Ascending aorta (tissue), 2 donors: ENCODE results near the gene TBK1. TPM values are rescaled to one million over a fixed set of nuclear protein-coding genes. Genes with fewer than 3 reads are reported as not detected.

Experiments used
- DNase-seq, 2 donors: peaks; one replicate each; pipeline ENCODE4 v3.0.0-alpha.2; 2019; ENCODE audit warnings: low spot score in 2 of 2
- H3K27ac ChIP-seq, 2 donors: fragments of 200-600 bp; sonication (generic); one replicate each; pipeline ENCODE4 v1.5.1; 2016 to 2017; ENCODE audit warnings: mild to moderate bottlenecking in 1 of 2
- H3K27me3 ChIP-seq: fragments of 200-600 bp; sonication (generic); one replicate; pipeline ENCODE4 v1.5.1; 2017
- H3K36me3 ChIP-seq, 2 donors: fragments of 200-600 bp; sonication (generic); one replicate each; pipeline ENCODE4 v1.5.1; 2016
- H3K4me1 ChIP-seq, 2 donors: fragments of 200-600 bp; sonication (generic); one replicate each; pipeline ENCODE4 v1.5.1; 2016 to 2017; ENCODE audit warnings: mild to moderate bottlenecking in 1 of 2
- H3K4me3 ChIP-seq, 2 donors: fragments of 200-600 bp; sonication (generic); one replicate each; pipeline ENCODE4 v1.5.1; 2016 to 2017; ENCODE audit warnings: mild to moderate bottlenecking in 1 of 2
- H3K9me3 ChIP-seq, 2 donors: fragments of 200-600 bp; sonication (generic); one replicate each; pipeline ENCODE4 v1.5.1; 2016
- intact Hi-C: fragments of 100-400 bp; cut with DNase I; formaldehyde crosslinking; loops from one replicate; pipeline ENCODE4 v1.15.1; 2023
- total RNA-seq: library from RNA; depleted of rRNA; stranded (reverse); fragments of >200 nt; gene quantifications from one replicate; pipeline ENCODE4 v1.1.0, GENCODE V29; 2016
- TF ChIP-seq, protein P1 (sequence below), 3 experiments: fragments of 200-600 bp in 2 of 3; fragments of 450-650 bp in 1 of 3; sonication (generic) in 2 of 3; IDR thresholded peaks; one replicate each; pipeline ENCODE4 v1.5.1; 2016 to 2019; ENCODE audit warnings: antibody characterized with exemption in 3 of 3, mild to moderate bottlenecking in 1 of 3, moderate library complexity in 1 of 3

Gene TBK1
- total RNA-seq, 1 donor from 2014 or later = 3.9 TPM

GRCh38 chr12:64452559-64453329, 824 bp downstream of the TBK1 start:
- TF ChIP-seq, protein P1, sequence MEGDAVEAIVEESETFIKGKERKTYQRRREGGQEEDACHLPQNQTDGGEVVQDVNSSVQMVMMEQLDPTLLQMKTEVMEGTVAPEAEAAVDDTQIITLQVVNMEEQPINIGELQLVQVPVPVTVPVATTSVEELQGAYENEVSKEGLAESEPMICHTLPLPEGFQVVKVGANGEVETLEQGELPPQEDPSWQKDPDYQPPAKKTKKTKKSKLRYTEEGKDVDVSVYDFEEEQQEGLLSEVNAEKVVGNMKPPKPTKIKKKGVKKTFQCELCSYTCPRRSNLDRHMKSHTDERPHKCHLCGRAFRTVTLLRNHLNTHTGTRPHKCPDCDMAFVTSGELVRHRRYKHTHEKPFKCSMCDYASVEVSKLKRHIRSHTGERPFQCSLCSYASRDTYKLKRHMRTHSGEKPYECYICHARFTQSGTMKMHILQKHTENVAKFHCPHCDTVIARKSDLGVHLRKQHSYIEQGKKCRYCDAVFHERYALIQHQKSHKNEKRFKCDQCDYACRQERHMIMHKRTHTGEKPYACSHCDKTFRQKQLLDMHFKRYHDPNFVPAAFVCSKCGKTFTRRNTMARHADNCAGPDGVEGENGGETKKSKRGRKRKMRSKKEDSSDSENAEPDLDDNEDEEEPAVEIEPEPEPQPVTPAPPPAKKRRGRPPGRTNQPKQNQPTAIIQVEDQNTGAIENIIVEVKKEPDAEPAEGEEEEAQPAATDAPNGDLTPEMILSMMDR (IDR thresholded peaks at IDR 0.05) = no peak
- Histone ChIP-seq H3K36me3 (peaks cover 1 to 9% of the 10 kb centered on the region in 2 donors), H3K27ac (peak overlapping the region; percentile 99), H3K4me3 (peak overlapping the region; percentile 96 to 97), H3K9me3 (no peaks in the 10 kb centered on the region), H3K4me1 (peaks cover 0 to 7% of the 10 kb centered on the region in 2 donors), H3K27me3 (no peaks in the 10 kb centered on the region)
- no peak for DNase-seq
- intact Hi-C loops = loop anchor here (1.0 to 10.0 kb wide), 3 partner anchors 48 to 307 kb away; partner anchors contain the start of genes GNS, RASSF3 and XPOT

DNA sequence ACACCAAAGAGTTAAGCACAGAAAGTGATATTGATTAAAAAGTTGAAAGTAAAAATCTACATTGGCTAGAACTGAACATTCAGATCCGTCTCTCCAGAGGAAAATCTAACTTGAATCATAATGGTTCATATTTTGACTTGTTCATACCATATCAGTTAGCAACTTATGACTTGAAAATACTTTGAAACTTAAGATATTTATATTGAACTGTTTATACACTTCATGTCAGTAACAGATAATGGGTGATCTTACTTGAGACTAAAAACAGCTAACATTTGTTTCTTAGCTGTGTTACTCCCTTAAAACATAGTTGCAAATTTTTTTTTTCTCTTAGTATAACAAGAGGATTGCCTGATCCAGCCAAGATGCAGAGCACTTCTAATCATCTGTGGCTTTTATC, 3.6 kb downstream of the TBK1 start:
- no peak overlapping the region for H3K4me3 ChIP-seq
- peaks cover 2 to 8% of the 10 kb centered on the region in 2 donors for H3K36me3 ChIP-seq
- H3K27me3 ChIP-seq = no peaks in the 10 kb centered on the region
- peaks cover 0 to 15% of the 10 kb centered on the region in 2 donors for H3K4me1 ChIP-seq
- H3K27ac ChIP-seq = no peak overlapping the region
- DNase-seq = no peak
- TF ChIP-seq, protein P1 (IDR thresholded peaks at IDR 0.05) = no peak
- intact Hi-C loops = loop anchor here (10.0 kb wide), 1 partner anchor 159 kb away; the partner anchor contains the start of gene RASSF3
- no peaks in the 10 kb centered on the region for H3K9me3 ChIP-seq

DNA sequence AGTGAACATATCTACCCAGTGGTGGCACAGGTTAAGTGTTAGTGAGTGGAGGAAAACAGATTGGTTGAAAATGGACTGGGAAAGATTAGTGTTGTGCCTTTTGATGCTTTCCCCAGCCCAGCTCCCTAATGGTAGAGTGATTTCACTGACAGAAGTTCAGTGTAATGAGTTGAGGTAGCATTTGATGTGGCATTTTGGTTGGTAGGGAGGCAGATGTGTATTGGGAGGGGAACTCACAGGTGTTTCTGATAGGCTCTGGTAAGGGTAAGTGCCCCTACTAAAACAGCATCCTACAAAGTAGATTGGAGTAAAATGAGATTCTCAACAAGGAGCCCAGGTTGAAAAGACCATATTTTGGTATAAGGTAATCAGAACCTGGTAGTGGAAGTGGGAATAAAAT, 4.2 kb downstream of the TBK1 start:
- DNase-seq = no peak
- intact Hi-C loops = loop anchor here (10.0 kb wide), 1 partner anchor 159 kb away; the partner anchor contains the start of gene RASSF3
- Histone ChIP-seq H3K27me3 (no peaks in the 10 kb centered on the region), H3K4me3 (no peak overlapping the region), H3K9me3 (no peaks in the 10 kb centered on the region), H3K4me1 (peaks cover 0 to 15% of the 10 kb centered on the region in 2 donors), H3K27ac (no peak overlapping the region), H3K36me3 (peaks cover 2 to 9% of the 10 kb centered on the region in 2 donors)
- TF ChIP-seq, protein P1 (IDR thresholded peaks at IDR 0.05) = no peak

DNA sequence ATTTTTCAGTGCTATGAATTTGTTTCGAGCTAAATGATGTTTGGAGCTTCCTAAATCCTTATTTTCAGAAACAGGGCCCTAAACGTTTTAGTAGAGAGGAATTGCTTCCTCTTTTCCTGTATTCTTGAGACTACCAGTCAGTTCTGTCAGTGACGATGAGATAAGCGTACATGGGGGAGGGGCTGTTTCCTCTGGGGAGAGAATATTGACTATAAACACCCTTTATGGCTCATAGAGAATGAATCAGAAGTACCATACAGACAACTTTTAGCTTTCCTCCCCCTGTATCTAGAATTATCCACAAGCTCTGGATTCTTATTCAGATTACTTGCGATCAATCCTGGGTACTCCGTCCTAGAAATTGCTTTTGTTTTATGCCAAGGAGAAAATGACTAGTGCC, 5.1 kb downstream of the TBK1 start:
- peak overlapping the region in 1 of 2 donors; percentile 10 for H3K27ac ChIP-seq

DNA sequence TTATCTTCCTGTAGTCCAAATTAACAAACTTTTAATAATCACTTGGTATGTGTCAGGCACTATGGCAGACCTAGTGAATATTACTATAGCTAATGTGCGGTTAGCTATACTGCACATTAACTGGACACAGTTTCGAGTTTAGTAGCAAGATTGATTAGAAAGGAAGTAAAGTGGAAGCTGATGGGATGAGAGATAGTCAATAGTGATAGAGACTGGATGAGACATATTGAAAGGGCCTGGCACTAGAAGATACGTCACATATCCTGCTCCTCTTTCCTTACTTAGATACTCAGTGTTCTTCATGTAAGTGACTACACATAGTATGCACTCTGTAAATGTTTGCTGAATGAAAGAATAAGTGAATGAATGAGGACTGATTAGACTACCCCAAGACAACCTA, 5.5 kb downstream of the TBK1 start:
- no peaks in the 10 kb centered on the region for H3K27me3 ChIP-seq
- TF ChIP-seq, protein P1 (IDR thresholded peaks at IDR 0.05) = no peak
- peak overlapping the region in 1 of 2 donors; percentile 10 for H3K27ac ChIP-seq
- no peak overlapping the region for H3K4me3 ChIP-seq
- peaks cover 12 to 18% of the 10 kb centered on the region in 2 donors for H3K36me3 ChIP-seq
- H3K4me1 ChIP-seq = peaks cover 0 to 15% of the 10 kb centered on the region in 2 donors
- intact Hi-C loops = loop anchor here (10.0 kb wide), 1 partner anchor 157 kb away; the partner anchor contains the start of gene RASSF3
- no peak for DNase-seq
- no peaks in the 10 kb centered on the region for H3K9me3 ChIP-seq

More for the DNA sequence above, 5.1 kb downstream of the TBK1 start:
- no peaks in the 10 kb centered on the region for H3K27me3 ChIP-seq
- no peak overlapping the region for H3K4me3 ChIP-seq
- no peaks in the 10 kb centered on the region for H3K9me3 ChIP-seq
- TF ChIP-seq, protein P1 (IDR thresholded peaks at IDR 0.05) = no peak
- intact Hi-C loops = loop anchor here (10.0 kb wide), 1 partner anchor 158 kb away; the partner anchor contains the start of gene RASSF3
- H3K4me1 ChIP-seq = peaks cover 0 to 15% of the 10 kb centered on the region in 2 donors
- no peak for DNase-seq
- H3K36me3 ChIP-seq = peaks cover 9 to 18% of the 10 kb centered on the region in 2 donors
